Activated CD4-positive, CD25-positive, alpha-beta regulatory T cell (primary cell): ENCODE results near the gene BRIX1.

Source experiments
- DNase-seq, 4 experiments: peaks; one replicate each; lab custom pipeline; 2025; lab: John Stamatoyannopoulos, UW

BRIX1 gene

GRCh38 chr5:34915139-34915855, at the start of gene BRIX1, which contains the start of gene RAD1:
Gene BRIX1, plus strand, starts transcription at chr5:34915711. Its CDS starts 28 bp downstream, at chr5:34915739.
Gene RAD1, minus strand, starts transcription at chr5:34915504. Its CDS starts 612 bp downstream, at chr5:34914892.
- peak; percentile 86 to 91 (median 88) for DNase-seq

- no peak for DNase-seq
These were observed 48.5 kb upstream of the BRIX1 start for GRCh38 chr5:34866989-34867471.

GRCh38 chr5:34867660-34868059, 47.9 kb upstream of the BRIX1 start:
- no peak for DNase-seq

GRCh38 chr5:34868791-34869190, 46.7 kb upstream of the BRIX1 start:
- no peak for DNase-seq

DNA sequence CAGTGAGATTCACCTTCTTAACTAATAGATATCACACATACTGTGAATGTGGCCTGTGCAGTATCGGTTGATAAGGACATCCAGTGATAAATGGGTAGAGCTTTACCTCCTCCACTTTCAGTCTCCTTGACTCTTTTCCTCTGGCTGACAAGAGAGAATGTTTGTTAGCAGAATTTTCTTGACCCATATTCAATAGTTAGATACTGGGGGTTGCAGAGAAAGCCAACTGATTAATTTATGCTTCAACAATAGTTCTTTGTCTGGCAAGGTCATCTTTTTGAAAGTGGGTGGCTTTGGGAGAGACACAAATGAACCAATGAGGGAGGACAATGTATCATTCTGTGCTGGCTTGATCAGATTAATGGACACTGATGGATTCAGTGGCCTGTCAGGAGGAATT, 46.3 kb upstream of the BRIX1 start:
- DNase-seq, result no peak

- DNase-seq, result no peak
These were observed 45.1 kb upstream of the BRIX1 start for GRCh38 chr5:34870382-34870781.

GRCh38 chr5:34876275-34876674, 39.2 kb upstream of the BRIX1 start:
- DNase-seq, result no peak

DNA sequence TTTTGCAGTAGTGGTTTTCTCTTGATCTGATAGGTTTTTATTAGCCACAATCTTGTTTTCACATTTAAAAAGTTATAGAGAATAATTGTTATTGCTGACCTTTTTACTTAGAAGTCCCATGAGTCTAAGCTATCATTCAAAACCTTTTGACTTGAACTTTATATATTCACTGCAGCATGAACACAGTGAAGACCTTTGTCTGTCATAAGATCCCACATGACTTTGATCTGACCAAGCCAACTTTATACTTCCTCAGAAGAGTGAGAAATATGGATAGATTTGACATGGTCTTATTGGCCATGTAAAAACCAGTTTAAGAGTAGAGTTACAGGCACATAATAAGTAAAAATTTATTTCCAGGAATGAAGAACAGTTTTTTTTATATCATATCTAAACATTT, 34.3 kb upstream of the BRIX1 start:
- no peak for DNase-seq

DNA sequence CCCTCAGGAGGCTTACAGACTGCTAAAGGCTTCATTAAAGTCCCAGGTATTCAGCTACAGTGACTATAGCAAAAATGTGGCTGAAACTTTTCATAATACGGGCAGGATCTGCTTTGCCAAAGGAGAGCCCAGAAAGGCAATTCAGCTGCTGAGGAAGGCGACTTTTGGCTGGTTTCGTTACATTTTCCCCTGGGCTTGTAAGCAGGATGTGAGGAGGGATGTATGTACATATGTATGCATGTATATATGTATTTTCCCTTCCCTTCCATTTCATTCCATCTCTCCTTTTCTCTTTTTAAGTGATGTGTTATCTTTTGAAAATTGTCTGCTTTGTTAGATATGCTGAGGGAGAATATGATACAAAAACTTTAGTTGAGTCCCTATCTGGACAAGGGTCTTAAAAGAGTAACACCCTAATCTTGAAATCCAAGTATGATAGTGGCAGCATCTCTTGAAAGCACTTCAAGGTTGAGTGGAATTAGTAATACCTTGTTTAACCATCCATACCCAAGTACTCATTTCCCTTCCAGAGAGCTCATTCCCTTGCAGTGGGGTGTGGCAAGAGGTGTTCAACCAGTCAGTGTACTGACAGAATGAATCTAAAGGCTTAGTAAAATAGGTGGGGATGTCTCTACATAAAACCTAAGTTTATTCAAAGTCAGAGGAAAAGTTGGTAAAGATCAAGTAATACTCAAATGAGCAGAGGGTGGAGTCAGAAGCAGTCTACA, 29.0 kb upstream of the BRIX1 start:
- no peak for DNase-seq

DNA sequence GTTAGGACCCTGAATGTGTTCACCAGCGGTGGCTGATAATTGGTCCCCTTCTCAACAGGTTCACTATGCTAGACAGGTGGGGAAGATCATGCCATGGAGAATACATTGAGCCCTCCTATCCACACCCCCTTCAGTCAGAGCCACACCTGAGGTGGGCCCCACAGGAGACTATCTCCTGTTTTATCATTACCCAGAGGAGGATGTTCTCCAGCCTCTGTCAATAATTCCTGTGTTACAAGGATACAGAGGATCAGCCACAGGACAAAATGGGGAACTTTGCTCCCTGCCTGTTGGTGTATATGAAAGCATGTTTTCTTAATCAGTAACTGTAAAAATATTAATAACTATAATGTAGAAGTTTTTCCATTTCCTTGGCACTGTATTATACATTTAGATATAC, 26.1 kb upstream of the BRIX1 start:
- DNase-seq, result no peak

- DNase-seq, result no peak
These were observed 23.5 kb upstream of the BRIX1 start for GRCh38 chr5:34891981-34892380.

GRCh38 chr5:34892414-34892813, 23.1 kb upstream of the BRIX1 start:
- no peak for DNase-seq

- no peak for DNase-seq
These were observed 20.8 kb upstream of the BRIX1 start for GRCh38 chr5:34894716-34895115.

DNA sequence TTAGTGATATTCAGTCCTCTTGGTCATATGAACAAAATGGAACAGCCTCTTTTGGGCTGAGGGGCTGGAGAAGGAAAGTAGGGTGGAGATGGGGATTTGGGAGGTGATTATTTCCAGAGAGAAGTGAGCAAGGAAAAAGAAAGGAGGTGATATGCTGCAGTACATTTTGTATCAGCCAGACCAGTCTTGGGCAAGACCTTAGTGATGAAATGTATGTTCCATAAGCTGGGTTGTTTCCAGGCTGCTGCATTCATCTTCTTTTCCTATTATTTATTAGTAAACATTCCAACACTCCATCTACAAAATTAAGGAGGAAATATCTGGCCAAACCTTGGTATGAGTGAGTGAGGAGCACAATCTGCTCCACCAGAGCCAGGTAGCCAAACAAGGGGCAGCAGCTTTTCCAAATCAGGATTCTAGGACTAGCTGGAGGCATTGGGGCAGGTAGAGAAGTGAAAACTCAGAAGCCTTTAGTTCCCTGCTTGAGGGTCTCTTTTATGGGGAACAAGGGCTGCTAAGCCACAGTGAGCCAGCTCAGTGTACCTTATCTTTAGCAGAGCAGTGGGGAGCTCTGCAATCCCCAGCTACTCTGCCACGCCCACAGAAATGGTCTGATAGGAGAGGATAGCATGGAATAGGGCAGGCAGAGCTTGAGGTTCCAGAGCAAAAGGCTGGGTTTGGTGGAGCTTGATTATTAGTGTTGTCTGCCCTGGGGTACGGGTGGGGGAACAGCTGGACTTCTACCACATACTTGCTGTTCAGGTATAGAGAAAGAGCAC, 19.7 kb upstream of the BRIX1 start:
- no peak for DNase-seq

- DNase-seq, result no peak
These were observed 17.9 kb upstream of the BRIX1 start for GRCh38 chr5:34897646-34898045.

GRCh38 chr5:34898258-34898895, 17.1 kb upstream of the BRIX1 start:
- DNase-seq, result peak in 3 of 4 experiments; percentile 2 to 26 (median 24)

GRCh38 chr5:34899066-34899465, 16.4 kb upstream of the BRIX1 start:
- no peak for DNase-seq

- DNase-seq, result no peak
These were observed 14.9 kb upstream of the BRIX1 start for GRCh38 chr5:34900652-34901051.

DNA sequence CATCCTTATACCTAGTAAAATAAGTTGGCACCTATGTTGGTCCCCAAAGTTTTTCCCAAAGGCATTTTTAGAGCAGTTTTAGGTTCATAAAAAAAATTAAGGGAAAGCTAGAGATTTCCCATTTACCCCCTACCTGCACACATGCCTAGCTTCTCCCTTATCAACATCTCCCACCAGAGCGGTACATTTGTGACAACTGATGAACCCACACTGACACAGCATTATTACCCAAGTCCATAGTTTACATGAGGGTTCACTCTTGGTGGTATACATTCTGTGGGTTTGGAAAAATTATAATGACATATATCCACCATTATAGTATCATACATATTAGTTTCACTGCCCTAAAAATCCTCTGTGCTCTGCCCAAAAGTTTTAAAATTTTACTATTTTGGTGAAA, 12.3 kb upstream of the BRIX1 start:
- no peak for DNase-seq

DNA sequence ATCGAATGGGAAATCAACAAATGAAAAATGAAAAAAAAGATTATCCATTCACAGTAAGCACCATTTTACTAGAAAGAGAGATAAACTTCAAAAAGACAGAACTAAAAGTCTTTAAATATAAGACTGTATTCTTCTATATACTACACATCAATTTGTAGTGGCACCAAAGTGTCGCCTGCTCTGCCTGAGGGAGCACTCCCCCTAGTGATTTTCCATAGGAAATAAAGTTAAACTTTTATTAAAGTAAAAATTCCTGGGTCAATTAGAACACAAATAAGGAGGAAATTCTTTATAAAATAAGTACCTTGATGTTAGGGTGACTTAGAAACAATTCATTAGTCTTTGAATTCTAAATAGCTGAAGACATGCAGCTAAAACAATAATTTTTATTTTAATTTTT, 9.9 kb upstream of the BRIX1 start:
- DNase-seq, result no peak

DNA sequence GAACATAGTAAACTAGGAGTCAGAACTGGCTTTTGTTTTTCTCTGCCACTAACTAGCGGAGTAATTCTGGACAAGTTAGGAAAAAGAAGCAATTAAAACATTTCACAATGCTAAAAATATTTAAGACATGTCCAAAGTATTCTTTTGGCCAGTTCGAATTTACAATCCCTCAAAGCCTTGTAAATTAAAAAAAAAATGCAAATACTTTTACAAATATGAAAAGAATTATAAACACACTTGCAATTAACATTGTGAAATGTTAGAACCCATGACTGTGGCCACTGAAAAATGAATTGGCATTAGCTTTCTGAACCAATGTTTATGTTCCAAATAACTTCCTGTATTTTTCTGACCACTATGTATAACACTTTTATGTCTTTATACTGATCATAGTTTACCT, 2.4 kb upstream of the BRIX1 start:
- no peak for DNase-seq

- DNase-seq, result no peak
These were observed 806 bp upstream of the BRIX1 start for GRCh38 chr5:34914671-34915138.
